A673 (cell line): Measurements from ENCODE around the gene ADK.

Source experiments
- CTCF ChIP-seq: fragments of 300-800, 200-600 bp; sonication (generic); conservative IDR thresholded peaks from 2 replicates; pipeline ENCODE4 v1.5.1; 2017; ENCODE audit warnings: low read depth, mild to moderate bottlenecking, antibody characterized with exemption, low read length, moderate library complexity, mixed read lengths
- EZH2 ChIP-seq: fragments of 200-600 bp; sonication (generic); IDR thresholded peaks from 2 replicates; pipeline ENCODE4 v1.6.1; 2017; ENCODE audit warnings: borderline replicate concordance, low read depth, mild to moderate bottlenecking, mixed read lengths, antibody characterized with exemption, low read length; ENCODE audit not compliant: poor library complexity, severe bottlenecking

- TF ChIP-seq CTCF = no peak
- no peak for TF ChIP-seq EZH2
Measured at GRCh38 chr10:74202356-74202755, 51.3 kb downstream of the ADK start.
